ENCODE measurements around the gene SPINK14.
A peak's percentile ranks its signal among the peaks of the same experiment; 100 is the strongest.

SPINK14 gene, protein sequence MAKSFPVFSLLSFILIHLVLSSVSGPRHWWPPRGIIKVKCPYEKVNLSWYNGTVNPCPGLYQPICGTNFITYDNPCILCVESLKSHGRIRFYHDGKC

DNA sequence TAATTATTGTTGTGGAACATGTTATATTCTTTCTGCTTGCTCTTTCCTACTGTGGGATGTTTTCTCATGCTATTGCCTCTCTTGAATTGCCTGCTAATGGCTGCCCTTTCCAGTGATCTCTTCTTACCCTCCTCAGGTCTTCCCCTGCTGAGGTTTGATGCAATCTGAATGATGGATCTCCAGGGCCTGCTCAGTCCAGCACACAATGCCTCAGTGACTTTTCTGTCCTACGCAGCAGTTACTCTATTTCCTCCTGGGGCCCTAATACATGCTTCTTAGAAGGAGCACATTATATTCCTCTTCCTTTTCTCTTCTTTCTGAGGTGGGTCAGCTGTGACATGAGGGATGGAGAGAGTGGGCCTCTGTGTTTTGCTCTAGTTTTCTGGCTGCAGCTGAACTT lies at the start of gene SPINK14:
Gene SPINK14 (plus strand): TSS at position 301 of the 400 bp plus-strand sequence. CDS start 1,187 bp downstream, outside the sequence.
- no peak for DNase-seq (ENCODE audit: low spot score)

DNA sequence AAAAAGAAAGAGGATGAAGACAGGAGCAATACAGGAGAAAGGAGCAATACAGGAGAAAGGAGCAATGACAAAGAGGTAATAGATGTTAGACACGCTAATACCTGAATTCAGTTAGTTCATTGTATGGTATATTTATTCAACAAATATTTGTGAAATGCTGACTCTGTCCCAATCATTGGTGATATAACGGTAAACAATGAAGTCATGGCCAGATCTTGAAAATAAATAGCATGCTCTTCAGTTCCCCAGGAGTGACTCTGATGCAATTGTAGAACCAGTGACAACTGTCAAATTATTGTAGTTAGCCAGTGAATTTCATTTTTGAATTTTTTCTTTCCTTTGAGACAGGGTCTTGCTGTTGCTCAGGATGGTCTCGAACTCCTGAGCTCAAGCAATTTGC lies 48.0 kb upstream of the SPINK14 start:
- no peak for DNase-seq (ENCODE audit: low spot score)

DNA sequence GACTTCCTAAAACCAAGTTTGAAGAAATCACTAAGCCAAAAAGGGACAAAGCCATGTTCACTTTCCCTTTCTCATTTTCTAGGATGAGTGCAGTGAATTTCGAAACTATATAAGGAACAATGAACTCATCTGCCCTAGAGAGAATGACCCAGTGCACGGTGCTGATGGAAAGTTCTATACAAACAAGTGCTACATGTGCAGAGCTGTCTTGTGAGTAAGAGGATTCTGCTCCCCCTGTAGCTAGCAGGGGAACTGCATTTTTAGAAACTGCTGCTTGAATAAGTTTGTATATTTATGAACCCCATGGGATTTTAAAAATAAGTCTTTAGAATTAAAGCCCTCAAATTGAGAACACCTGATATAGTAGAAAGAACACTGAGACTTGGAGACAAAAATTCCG lies 42.7 kb upstream of the SPINK14 start:
- no peak for DNase-seq (ENCODE audit: low spot score)

DNA sequence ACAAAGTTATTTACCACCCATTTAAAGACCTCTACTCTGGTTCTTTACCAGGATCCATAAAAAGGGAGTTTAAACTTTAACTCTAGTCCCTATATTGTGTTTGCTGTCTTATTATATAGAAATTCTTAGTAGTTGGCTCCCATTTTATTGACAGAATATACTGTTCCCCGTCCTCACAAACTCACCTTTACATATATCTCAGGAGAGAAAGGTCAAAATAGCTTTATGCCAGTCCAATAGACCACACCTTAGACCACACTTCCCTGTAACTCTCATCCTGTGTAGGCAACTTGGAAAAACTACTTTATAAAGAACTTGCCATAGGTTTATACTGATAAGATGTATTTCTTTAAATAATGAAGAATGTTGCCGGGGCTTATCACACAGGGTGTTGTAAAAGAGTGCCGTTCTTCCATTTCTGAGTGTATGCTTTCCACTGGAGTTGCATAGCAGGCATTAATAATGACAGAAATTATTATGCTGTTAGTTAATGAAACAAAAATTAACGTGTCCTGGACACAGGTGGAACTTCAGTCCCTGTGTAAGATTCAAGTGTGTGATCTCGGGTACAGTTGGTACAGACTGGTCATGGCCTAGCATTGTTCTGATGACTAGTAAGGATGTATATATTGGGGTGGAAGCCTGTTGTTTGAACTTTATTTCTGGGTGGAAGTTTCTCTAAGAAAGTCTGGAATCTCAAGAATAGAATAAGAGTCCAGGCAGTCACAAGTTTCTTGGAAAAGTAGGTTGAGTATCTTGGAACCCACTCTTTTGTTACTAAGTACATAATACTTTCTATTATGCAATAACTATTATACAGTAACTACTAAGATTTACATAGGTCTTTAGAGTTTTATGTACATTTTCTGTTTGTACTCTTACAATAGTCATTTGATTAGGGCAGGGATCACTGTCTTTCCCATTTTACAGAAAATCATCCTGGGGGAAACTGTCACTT lies 33.0 kb upstream of the SPINK14 start:
- no peak for DNase-seq (ENCODE audit: low spot score)

DNA sequence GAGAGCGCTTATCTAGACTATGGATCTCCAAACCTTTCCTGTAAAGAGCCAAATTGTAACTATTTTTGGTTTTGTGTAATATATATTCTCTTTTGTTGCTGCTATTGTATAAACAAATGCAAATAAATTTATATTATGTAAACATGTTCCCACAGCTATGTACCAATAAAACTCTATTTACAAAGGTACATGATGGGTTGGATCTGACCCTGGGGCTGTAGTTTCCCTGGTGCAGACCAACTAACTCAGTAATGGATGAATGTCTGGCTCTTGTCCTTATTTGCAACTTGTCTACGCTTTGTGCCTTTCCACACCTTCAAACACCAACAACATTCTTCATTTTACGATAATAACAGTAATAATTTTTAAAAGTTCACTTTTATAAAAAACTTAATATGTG lies 27.5 kb upstream of the SPINK14 start:
- no peak for DNase-seq (ENCODE audit: low spot score)

DNA sequence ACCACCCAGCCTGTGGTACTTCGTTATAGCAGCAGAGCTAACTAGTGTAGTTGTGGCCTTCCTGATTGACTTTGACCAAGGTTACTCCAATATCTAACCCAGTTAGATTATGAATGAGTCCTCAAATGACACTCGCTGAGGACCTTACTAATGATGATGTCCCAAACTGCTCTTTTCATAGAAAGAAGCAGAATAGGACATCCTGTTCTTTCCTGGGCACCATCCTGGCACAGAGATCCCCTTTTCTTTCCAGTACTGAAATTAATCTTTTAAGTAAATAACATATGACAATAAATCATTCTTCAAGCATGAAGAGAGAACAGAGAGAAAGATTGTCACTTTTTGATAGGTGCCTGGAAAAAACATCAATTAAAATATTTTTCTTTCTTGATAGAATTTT lies 26.7 kb upstream of the SPINK14 start:
- DNase-seq (ENCODE audit: low spot score) = no peak

DNA sequence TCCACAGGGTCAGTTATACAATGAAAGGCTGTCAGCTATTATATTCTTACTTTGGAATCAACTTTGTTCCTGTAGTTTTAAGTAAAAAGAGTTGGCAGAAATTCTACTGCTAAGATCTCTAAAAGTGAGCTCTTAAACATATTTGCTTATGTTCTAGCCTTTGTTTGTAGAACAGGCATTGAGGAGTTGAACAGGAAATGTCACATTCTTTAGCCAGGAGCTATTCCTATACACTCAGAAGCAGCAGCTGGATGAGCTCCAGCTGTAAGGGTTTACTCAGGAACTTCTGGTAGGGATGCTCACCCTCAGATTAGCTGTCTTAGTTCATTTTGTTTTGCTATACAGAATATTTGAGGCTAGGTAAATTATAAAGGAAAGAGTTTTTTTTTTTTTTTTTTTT lies 22.4 kb upstream of the SPINK14 start:
- no peak for DNase-seq (ENCODE audit: low spot score)

DNA sequence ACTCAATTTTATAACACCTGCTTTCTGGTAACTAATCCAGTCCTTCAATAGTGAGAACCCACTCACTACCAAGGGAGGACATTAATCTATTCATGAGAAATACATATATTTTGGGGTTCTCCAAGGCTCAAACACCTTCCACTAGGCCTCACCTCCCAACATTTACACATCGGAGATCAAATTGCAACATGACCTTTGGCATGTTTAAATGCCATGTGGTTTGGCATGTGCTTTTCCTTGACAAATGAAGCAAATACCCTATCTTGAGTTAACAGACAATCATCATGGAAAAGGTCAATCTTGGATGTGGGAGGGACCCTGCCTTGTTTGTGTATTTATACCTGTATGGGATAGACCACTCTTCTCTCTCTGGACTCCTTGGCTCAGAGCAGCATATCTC lies 21.9 kb upstream of the SPINK14 start:
- DNase-seq (ENCODE audit: low spot score) = no peak

DNA sequence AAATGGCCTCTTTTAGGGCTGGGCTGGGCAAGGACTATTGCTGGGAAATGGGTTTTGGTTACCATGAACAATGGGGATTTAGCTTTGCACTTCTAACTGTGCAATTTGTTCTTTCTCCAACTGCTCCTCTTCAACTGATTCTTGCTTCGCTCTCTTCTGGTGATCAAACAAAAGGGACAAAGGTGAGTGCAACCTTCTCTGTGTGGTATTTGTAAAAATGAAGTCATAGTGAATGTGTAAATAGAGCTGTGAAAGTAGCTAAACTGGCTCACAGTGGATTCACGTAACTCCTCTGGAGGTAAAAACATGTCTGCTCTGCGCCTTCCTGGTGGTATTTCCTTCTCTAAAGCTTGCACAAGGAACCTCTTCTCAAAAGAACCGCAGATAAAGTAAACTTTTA lies 20.9 kb upstream of the SPINK14 start:
- no peak for DNase-seq (ENCODE audit: low spot score)

DNA sequence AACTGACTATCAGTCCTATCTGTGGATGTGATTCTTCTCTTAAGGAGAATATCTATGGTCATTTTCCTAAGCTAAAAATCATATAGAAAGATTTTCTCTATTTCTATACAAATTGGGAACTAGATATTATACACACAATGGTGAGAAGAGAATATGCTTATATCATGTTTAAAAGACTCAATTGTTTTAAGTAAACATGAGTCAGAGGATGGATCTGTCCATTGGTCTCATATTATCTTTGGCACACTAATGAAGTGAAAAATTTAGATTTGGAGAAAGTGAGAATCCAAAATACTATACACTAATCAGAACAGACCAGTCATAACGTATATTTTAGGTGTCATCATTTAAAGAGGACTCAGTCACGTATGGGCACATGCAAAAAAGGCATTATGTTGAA lies 16.5 kb upstream of the SPINK14 start:
- DNase-seq (ENCODE audit: low spot score) = no peak

DNA sequence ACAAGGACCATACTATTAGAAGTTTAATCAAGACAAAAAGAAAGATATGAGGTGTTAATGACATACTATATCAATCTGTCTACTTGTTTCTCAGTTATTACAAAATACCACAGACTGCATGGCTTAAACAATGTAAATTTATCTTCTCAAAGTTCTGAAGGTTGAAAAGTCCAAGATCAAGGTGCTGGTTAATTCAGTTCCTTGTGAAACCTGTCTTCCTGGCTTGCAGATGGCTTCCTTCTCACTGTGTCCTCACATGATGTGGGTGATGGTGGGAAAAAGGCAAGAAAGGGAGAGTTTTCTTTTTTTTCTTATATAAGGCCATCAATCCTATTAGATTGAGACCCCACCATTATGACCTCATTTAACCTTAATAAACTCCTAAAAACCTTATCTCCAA lies 15.6 kb upstream of the SPINK14 start:
- no peak for DNase-seq (ENCODE audit: low spot score)

DNA sequence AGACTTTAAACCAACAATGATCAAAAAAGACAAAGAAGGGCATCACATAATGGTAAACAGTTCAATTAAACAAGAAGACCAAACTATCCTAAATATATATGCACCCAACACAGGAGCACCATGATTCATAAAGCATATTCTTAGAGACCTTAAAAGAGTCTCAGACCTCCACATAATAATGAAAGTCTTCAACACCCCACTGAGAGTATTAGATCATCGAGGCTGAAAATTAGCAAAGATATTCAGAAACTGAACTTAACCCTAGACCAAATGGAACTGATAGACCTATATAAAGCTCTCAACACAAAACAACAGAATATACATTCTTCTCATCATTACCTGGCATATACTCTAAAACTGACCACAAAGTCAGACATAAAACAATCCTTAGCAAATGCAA lies 11.7 kb upstream of the SPINK14 start:
- DNase-seq (ENCODE audit: low spot score) = no peak

DNA sequence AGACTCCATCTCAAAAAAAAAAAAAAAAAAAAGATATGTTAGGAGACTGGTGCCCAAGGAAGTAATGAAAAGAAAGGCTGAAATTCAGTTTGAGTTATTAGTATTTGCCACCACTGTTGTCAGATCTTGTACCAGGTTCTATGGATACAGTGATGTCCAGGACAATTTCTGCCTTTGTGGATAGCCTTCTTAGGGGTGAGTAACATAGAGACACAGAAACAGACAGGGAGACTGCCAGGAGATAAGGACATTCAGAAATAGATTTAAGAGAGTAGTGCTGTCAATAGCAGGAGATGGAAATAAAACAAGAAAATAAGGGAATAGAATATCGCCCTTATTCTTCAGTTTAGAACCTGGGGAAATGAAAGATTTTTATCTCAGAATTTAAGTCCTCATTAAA lies 6.3 kb upstream of the SPINK14 start:
- DNase-seq (ENCODE audit: low spot score) = no peak

DNA sequence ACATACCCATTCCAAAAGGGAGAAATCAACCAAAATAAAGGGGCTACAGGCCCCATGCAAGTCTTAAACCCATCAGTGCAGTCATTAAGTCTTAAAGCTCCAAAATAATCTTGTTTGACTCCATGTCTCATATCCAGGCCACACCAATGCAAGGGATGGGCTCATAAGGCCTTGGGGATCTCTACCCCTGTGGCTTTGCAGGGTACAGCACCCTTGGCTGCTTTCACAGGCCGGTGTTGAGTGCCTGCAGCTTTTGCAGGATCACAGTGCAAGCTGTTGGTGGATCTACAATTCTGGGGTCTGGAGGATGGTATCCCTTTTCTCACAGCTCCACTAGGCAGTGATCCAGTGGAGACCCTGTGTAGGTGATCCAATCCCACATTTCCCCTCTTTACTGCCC lies 5.0 kb upstream of the SPINK14 start:
- no peak for DNase-seq (ENCODE audit: low spot score)

DNA sequence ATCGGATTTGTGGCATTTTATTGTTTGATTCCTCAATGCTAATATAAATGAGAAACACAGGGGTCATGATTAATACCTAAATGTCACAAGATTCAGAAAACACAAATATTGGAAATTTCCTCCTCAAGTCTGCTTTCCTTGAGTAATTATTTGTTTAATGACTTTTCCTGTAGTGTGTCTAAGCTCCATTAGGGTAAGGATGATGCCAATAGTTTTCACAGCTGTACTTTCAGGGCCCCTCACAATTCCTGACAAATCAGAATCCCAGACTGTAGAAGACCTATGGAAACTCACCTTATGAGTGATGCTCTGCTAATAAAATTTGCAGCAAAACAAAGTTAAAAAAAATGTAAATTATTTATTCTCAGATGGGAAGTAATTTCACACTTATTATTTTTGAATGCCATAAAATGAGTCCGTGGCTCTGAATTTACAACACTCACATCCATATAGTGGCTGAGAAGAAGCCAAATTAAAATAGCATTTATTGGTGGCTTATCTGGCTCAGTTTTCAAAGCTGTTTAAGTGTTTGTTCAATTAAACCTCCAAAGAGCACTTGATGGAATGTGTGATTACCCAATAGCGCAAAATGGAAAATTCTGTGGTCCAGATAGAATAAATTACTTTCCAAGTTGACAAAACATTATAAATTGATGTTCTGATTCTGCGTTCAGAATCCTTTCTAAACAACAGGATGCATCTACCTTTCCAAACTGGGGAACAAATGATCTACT lies 1.6 kb upstream of the SPINK14 start:
- DNase-seq (ENCODE audit: low spot score) = no peak

DNA sequence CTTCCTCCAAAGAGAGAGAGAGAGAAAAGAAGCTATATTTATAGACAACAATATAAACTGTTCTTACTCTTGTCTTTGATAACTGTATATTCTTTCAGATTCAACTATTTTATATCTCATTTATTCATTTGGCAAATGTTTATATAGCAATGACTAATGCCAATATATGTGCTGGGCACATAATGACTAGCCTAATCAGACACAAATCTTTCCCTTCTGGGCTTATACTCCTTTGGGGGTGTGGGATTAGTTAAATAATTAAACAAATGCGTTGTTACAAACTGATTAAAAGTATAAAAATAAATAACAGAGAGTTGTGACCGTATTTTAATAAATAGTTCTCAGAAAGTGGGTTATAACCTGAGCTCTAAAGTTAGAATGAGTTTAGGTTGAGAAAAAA lies 4.0 kb downstream of the SPINK14 start:
- DNase-seq (ENCODE audit: low spot score) = no peak

DNA sequence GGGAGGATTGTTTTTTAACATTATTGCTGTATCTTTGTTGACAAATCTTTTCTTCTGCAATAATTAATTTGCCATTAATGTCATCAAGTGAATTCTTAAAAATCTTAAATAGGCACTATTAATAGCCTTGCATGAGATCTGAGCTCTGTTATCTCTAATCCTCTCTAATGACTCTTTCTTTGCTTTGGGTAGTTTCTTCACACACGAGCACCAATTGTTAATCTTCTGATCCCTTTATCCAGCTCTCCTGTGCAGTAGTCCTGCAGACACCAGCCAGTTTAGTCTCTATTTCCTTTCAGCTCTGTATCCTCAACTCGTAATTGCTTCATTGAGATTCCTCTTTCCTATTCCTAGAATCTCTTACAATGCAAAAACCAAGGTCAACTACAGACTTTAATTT lies 8.1 kb downstream of the SPINK14 start:
- DNase-seq (ENCODE audit: low spot score) = no peak

DNA sequence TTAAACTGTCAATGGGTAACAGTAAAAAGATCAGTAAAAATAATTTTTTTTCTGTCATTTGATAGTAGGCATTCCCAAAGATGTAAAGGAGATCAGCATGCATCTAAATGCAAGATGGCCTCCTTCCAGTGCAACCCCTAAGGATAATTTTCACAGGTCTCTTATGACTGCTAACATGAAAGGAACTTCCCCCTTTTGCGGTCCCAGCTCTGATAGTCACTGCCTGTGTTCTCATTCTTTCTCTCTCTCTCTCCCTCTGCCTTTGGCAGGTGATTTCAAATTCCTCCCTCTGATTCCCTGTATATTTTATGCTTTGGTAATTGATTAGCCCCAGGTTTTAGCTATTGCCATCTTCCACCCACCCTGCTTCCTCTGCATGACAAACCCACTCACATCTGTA lies 8.9 kb downstream of the SPINK14 start:
- no peak for DNase-seq (ENCODE audit: low spot score)

DNA sequence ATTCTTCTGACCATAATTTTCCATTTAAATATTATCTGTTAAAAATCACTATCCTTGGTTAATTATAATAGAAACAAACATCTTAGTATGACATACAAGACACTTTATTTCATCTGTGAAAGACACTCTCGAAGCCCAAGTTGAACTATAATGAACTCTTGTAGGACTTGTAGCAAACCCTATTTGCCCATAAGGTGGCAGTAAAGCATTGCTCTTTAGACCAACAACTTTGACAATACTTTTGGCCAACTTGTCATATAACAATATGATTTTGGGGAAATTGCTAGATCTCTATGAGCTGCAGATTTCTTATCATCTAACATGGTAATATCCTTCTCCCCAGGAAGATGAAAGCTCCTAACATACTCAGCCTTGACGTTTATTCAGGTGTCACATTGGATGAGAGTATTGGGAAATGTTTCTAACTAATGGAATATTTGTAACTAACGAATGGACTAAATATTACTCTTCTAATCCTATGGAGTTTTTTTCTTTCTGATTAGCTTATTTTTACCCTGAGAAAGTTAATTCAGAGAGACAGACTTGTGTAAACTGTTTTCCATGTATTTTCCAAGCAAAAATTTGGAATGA lies 11.0 kb downstream of the SPINK14 start:
- peak; percentile 51 for DNase-seq (ENCODE audit: low spot score)

DNA sequence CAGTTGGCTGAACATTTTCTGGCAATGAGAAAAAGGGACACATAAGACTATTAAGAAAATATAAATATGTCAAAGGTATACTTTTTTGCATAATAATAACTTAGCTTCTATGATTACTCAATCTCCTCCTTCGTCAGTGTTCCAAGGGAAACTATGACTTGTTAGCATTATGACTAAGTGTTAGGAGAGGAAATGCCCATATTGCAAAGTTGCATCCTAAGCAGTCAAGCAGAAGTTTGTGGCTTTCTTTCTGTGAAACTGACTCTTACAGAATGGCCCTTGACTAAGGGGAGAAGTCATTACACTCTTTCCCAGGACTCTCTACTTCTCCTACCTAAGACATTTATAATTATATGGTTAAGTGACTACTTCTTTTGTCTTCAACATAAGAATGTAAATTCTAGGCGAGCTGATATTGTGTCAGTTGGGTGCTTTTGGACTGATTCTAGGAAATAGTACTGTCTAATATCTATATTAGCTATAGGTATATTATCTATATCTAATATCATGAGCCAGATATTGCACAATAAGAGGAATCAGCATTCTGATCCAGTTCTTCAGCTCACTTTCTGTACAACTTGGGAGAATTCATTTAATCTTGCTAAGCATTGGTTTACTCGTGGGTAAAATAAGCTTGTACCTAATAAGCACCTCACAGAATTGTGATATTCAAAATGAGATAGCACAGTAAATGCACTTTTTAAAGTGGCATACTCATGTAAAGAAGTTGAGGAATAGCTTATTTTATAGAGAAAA lies 18.1 kb downstream of the SPINK14 start:
- no peak for DNase-seq (ENCODE audit: low spot score)

DNA sequence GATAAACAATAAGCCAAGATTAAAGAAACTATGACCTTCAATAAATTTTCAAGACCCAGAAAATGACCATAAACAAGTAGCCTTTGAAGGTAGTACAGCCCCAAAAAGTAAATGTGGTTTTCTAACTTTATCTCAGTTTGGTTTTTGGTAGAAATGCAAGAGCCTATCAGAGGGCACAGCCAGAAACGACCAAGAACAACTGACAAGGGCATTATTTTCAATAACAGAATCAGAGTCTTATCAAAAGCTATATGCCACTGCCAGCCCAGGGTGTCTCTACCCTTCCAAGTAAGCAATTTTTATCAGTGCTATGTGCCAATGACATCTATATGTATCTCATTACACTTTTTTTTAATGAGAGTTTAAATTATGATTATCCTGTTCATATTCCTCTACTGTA lies 22.7 kb downstream of the SPINK14 start:
- DNase-seq (ENCODE audit: low spot score) = no peak

DNA sequence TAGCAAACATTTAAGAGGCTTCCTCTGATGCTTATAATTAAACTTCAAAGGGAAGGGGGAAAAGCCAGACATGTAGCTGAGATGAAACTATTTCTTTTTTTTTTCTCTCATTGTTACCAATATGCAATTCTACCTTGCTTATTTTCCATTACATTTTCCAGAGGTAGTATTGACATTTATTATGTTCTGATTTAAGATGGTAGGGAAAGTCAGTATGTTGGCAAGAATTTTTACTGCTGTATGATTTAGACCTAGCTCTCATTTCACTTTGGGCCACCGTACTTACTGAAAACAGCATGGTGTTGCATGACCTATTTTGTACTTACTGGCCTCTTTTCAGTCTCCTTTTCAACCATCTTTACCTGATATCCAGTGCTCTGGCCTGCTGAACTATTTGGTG lies 24.9 kb downstream of the SPINK14 start:
- DNase-seq (ENCODE audit: low spot score) = no peak

All from globus pallidus (tissue), 1 donor.